ENCODE data around the gene ZNF92.

ZNF92 gene

DNA sequence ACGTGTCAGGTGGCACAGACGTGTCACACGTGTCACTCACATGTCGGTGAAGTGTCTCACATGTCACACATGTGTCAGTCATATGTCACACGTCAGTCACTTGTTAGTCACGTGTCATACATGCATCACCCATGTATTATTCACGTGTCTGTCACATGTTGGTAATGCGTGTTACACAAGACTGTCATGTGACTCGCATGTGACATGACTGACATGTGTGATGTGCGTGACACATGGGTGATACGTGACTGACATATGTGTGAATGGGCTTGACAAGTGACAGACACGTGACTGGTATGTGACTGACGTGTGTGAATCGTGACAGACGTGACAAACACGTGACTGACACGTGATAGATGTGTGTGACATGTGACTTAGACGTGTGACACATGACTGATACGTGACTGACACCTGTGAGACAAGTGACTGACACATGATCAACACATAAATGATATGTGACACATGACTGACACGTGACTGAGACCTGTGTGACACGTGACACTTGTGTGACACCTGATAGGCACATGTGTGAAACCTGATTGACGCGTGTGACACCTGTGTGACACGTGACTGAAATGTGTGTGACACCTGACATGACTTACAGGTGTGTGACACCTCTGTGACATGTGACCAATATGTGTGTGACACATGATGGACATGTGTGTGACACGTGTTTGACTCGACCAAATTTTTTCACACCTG, 56.1 kb downstream of the ZNF92 start:
- DNase-seq = no peak

DNA sequence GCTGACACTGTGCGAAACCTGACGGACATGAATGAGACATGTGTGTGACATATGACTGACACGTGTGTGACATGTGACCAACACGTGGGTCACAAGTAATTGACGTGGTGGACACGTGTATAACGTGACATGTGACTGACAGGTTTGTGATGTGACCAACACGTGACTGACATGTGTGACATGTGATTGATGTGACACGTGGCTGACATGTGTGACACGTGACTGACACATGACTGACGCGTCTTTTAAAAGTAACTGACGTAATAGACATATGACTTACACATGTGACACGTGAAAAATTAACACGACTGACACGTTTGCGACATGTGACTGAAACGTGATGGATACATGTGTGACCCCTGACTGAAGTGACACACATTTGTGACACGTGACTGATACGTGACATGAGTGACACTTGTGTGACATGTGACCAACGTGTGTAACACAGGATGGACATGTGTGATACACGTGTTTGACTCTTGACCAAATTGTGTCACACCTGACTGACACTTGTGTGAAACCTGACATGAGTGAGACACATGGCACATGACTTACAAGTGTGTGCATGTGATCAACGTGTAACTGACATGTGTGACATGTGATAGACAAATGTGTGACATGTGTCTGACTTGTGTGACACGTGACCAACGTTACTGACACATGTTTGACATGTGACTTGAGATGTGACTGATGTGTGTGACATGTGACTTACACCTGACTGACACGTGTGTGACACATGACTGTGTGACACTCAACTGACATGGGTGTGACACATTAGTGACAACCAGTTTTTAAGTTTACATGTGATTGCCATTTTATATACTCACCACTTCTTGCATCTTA, 56.9 kb downstream of the ZNF92 start:
- no peak for DNase-seq

DNA sequence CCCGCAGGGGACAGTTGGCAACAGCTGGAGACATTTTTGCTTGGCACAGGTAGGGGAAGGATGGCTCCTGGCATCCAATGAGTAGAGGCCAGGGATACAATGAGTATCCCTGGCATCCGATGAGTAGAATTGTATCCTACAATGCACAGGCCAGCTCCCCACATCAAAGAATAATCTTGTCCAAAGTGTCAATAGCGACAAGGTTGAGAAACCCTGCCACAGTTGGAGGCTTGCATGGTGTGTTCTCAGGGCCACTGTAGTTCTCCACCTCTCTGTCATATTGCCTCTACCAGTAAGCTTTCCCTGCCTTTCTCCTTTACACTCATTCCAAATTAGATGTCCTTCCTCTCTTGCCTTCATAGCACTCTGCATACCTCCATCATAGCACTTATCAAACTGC, 60.7 kb downstream of the ZNF92 start:
- no peak for DNase-seq

DNA sequence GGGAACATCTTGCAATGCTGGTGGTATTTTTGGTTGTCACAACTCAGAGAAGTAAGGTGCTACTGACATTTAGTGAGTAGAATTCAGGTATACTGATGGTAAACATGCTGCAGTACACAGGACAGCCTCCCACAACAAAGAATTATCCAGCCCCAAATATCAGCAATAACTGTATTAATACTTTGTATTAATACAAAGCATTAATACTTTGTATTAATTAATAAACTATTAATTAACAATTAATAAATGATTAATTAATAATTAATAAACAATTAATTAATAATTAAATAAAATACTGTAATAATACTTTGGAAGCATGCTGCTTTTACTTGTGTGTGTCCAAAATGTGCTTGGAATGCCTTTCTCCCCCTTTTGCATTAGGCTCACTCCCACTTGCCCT, 62.5 kb downstream of the ZNF92 start:
- no peak for DNase-seq

DNA sequence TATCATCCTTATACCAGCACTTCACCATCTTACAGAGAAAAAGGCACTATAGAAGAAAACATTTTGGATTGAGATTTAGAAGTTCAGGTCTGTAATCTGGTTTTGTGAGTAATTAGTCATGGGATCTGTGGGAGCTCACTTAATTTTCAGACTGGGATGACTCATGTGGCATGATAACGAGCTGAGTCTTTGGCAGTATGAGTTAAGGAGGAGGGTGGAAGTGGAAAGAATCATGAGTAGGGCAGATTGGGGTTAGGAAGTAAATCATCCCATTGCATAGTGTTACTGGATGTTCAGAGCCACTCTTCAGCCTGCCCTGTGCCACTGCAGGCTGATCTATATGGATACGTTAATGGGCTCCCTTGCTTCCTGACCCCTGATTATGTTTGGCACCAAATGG, 64.9 kb downstream of the ZNF92 start:
- no peak for DNase-seq

DNA sequence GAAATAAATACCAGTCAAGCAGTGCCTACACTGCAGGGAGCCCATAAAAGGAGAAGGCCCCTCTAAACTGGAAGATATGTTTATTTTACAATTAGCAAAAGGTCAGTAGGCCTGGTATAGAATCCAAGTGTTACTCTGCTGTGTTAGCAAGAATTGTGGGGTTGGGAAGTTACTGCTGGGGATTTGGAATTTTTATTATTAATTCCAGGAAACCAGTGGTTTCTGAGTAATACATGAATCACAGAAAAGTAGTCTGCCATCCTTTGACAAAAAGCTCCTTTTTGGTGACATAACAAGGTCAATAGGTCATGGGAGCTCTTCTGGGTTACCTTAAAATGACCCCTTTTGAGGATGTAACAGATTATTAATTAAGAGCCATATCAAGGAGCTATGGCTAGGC, 67.4 kb downstream of the ZNF92 start:
- no peak for DNase-seq

DNA sequence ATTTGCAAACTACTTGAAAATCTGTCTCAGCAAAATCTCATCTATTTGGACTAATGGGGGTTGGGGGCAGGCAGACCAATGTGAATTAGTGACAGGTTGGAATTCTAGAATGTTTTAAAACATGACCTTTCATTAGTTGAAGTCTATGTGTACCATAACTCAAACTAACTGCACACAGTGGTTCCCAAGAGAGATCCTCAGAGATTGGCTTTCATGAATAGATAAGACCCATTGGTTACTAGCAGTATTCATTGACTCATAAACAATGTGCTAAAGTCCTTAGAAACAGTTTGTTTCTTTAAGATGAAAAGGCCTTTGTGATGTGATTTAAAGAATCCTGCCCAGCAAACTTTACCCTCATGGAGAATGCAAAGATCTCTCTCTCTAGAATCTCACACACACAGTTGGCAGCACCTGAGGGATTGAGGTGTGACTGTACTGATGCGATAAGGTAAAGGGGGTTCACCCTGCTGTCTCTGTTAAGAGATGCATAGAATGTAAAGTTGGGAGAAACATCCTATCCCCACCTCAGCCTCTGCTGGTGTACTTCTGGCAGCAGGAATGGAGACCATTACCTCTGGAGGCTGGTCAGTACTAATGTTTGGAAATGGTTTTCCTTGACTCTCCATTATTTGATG, 70.7 kb downstream of the ZNF92 start:
- no peak for DNase-seq

DNA sequence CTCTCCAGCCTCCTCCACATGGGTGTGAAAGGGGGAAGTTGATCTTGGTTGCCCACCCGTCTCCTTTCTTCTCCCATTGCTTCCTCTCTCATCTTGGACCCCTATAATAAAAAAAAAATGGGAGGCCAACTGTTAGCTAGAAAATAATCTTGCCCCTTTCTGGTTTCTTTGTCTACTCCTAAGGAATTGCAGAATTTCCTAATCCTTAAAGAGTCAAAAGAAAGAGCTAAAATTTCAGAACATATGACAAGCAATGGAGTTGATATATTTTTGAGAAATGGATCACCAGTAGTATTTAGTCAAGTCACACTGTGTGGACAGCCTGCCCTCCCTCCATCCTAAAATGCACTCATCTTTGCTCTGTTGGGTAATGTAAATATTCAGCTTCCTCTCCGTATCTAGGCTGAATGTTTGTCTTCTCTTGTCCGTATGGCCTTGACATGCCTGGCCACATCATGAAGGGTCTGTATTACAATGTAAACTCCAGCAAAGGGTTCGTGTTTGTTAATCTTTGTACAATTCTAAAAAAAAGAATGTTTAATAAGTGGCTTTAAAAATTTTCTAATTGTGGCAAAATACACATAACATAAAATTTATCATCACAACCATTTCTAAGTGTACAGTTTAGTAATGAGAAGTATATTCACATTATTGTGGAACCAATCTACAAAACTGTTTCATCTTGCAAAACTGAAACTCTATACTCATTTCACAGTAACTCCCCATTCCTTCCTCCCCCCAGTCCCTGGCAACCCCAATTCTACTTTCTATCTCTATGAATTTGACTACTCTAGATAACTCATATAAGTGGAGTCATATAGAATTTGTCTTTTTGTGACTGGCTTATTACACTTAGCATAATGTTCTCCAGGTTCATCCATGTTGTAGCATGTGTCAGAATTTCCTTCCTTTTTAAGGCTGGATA, 71.5 kb downstream of the ZNF92 start:
- peak; percentile 81 to 86 for DNase-seq

DNA sequence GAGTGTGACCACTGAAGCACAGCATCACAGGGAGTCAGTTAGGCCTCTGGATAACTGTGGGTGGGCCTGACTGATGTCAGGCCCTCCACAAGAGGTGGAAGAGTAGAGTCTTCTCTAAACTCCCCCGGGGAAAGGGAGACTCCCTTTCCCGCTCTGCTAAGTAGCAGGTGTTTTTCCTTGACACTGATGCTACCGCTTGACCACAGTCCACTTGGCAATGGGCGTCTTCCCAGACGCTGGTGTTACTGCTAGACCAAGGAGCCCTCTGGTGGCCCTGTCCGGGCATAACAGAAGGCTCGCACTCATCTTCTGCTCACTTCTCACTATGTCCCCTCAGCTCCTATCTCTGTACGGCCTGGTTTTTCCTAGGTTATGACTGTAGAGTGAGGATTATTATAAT, 73.4 kb downstream of the ZNF92 start:
- DNase-seq = peak in 1 of 2 experiments; percentile 26

DNA sequence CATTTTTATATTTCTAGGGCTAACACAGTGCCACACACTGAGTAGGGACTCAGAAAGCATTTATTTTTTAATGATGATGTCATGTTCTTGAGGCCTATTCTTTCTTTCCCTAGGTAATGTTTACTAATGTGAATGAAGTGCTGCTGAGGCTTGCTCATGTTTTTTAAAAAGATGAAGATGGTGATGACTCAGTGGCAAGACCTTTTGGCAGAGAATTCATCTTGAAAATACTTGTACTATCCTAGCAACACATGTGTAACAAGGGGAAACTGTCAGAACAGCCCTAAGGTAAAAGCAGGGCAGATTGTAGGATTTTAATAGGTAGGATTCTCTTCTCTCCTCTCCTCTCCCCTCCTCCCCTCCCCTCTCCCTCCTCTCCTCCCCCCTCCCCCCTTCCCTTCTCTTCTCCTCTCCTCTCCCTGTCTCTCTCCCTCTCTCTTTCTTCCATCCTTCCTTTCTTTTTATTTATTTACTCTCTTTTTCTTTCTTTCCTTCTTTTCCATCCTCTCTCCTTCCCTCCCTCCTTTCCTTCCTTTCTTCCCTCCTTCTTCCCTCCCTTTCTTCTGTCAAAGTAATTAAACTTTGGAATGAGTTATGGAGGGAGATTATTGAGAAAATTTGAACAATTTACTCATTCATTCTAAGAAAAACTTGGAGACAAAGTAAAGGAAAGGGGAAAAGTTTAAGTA, 75.3 kb downstream of the ZNF92 start:
- DNase-seq = no peak

DNA sequence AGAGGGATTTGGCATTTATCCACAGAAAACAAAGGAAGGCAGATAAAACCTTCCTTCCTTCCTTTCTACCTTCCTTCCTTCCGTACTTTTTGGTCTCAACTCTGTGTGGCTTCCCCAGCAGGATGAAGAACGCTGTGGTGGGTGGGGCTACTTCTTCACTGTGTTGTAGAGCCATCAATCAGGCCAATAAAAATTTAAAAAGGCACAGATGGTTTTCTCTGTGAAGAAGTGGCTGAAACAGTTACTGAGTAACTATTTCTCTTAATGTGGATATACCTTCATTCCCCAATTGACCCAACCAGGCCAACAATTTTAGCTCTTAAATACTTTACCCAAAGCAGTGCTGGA, 75.8 kb downstream of the ZNF92 start:
- no peak for DNase-seq

All from SHP77 (cell line).